ENCODE results near the gene IGSF21. TPM values are rescaled to one million over a fixed set of nuclear protein-coding genes. Genes with fewer than 3 reads are reported as not detected.

Gene IGSF21
- total RNA-seq, 4 donors from 2014 or later: not detected

DNA sequence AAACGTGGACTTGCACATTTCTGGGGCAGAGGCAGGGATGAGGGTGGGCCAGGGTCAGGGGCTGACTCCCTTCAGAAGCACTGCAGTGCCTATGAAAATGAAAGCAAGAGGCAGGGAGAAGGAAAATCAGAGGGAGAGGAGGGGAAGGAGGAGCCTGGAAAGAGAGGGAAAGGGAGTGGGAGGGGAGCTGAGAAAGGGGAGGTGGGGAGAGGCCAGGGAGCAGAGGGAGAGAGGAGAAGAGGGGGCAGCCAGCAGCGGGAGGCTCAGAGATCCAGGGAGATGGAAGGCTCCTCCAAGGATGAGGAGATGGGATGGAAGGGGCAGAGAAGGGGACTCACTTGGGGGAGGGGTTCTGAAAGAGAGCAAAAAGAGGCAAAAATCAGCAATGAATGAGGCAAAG, 276.9 kb downstream of the IGSF21 start:
- H3K27ac ChIP-seq: no peak overlapping the region
- no peaks in the 10 kb centered on the region for H3K36me3 ChIP-seq
- H3K4me1 ChIP-seq: no peaks in the 10 kb centered on the region
- H3K9me3 ChIP-seq: no peaks in the 10 kb centered on the region
- H3K4me3 ChIP-seq: no peak overlapping the region
- no peak for TF ChIP-seq POLR2A (IDR thresholded peaks at IDR 0.05)
- TF ChIP-seq, protein P1, sequence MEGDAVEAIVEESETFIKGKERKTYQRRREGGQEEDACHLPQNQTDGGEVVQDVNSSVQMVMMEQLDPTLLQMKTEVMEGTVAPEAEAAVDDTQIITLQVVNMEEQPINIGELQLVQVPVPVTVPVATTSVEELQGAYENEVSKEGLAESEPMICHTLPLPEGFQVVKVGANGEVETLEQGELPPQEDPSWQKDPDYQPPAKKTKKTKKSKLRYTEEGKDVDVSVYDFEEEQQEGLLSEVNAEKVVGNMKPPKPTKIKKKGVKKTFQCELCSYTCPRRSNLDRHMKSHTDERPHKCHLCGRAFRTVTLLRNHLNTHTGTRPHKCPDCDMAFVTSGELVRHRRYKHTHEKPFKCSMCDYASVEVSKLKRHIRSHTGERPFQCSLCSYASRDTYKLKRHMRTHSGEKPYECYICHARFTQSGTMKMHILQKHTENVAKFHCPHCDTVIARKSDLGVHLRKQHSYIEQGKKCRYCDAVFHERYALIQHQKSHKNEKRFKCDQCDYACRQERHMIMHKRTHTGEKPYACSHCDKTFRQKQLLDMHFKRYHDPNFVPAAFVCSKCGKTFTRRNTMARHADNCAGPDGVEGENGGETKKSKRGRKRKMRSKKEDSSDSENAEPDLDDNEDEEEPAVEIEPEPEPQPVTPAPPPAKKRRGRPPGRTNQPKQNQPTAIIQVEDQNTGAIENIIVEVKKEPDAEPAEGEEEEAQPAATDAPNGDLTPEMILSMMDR (IDR thresholded peaks at IDR 0.05): no peak
- no peak for DNase-seq
- no peaks in the 10 kb centered on the region for H3K27me3 ChIP-seq

DNA sequence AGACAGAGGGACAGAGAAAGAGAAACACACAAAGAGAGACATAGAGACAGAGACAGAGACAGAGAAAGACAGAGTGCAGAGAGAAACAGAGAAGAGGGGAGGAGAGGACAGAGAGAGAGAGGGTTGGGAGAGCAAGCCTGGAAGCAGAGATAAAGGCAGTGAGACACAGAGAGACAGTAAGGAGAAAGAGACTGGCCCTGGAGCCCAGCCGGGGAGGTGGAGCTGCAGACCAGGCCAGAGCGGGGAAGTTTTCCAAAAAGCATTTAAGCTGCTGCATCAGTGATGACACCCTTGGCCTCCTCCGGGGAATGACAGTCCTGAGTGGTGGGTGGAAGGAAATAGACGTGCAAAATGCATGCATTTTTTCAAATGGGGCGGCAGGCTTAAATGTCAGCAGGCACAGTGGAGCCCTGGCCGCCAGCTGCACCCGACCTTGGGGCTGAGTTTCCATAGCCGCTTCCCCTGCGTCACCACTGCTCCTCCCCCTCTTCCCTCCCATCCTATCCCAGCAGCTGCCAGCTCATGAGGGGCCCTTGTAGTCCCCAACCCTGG, 277.7 kb downstream of the IGSF21 start:
- H3K27ac ChIP-seq: no peak overlapping the region
- no peaks in the 10 kb centered on the region for H3K9me3 ChIP-seq
- DNase-seq: no peak
- TF ChIP-seq, protein P1 (IDR thresholded peaks at IDR 0.05): no peak
- TF ChIP-seq POLR2A (IDR thresholded peaks at IDR 0.05): no peak
- H3K36me3 ChIP-seq: no peaks in the 10 kb centered on the region
- H3K4me3 ChIP-seq: no peak overlapping the region
- no peaks in the 10 kb centered on the region for H3K4me1 ChIP-seq
- no peaks in the 10 kb centered on the region for H3K27me3 ChIP-seq

DNA sequence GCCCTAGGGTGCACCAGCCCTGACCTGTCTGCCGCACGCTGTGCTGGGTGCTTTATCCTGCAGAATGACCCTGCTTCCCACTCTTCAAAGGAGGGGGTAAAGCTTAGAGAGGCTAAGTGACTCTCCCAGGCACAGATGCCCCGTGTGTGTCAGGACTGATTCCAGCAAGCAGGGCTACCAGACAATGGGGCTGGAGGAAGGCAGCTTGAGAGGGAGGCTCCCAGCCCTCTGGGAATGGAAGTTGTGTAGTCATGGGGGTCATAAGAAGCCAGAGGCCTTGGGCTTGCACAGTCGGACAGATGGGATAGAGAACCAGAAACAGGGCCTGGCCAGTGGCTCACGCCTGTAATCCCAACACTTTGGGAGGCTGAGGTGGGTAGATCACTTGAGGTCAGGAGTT, 279.0 kb downstream of the IGSF21 start:
- H3K9me3 ChIP-seq: no peaks in the 10 kb centered on the region
- DNase-seq: no peak
- no peaks in the 10 kb centered on the region for H3K4me1 ChIP-seq
- H3K36me3 ChIP-seq: no peaks in the 10 kb centered on the region
- TF ChIP-seq, protein P1 (IDR thresholded peaks at IDR 0.05): no peak
- H3K4me3 ChIP-seq: no peak overlapping the region
- H3K27ac ChIP-seq: no peak overlapping the region
- no peaks in the 10 kb centered on the region for H3K27me3 ChIP-seq

DNA sequence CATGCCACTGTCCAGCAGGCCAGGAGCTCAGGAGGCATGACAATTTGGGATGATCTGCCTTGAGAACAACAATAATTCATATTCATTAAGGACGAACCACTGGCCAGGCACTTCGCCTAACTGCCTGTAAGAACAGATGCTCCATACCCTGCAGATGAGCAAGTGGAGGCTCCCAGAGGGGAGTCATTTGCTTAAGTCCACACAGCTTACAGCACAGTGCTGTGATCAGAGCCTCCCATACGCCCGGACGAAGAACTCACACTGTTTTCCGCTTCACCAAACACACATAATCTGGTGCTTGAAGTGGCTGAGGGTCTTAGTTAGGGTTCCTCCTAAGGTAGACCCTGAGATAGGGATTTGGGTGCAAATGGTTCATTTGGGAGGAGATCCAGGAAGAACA, 279.7 kb downstream of the IGSF21 start:
- Histone ChIP-seq H3K27me3 (no peaks in the 10 kb centered on the region), H3K9me3 (no peaks in the 10 kb centered on the region), H3K4me3 (no peak overlapping the region), H3K4me1 (no peaks in the 10 kb centered on the region), H3K27ac (no peak overlapping the region), H3K36me3 (no peaks in the 10 kb centered on the region)
- TF ChIP-seq, protein P1 (IDR thresholded peaks at IDR 0.05): no peak
- TF ChIP-seq POLR2A (IDR thresholded peaks at IDR 0.05): no peak
- no peak for DNase-seq

DNA sequence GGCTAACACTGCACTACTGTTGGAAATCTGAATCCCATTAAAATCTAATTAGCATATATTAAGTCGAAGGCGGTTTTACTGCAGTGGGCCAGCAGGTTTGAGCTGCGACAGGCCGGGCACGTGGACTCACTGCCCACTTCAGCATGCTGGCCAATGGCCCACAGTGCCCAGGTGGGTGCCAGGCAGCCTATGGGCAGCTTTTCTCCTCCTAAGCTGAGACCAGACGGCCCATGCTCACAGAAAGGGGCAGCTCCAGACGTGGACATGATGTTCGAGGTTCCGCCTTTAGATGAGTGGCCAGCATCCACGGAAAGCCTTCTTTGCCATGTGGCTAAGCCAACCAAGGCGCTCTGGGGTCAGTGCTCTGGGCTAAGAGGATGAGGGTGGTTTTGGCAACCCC, 283.4 kb downstream of the IGSF21 start:
- no peaks in the 10 kb centered on the region for H3K36me3 ChIP-seq
- no peaks in the 10 kb centered on the region for H3K4me1 ChIP-seq
- H3K27me3 ChIP-seq: no peaks in the 10 kb centered on the region
- H3K4me3 ChIP-seq: no peak overlapping the region
- H3K9me3 ChIP-seq: no peaks in the 10 kb centered on the region
- no peak for DNase-seq
- no peak overlapping the region for H3K27ac ChIP-seq
- no peak for TF ChIP-seq POLR2A (IDR thresholded peaks at IDR 0.05)
- TF ChIP-seq, protein P1 (IDR thresholded peaks at IDR 0.05): no peak
